Measurements from ENCODE around the gene DECR2. TPM values are rescaled to one million over a fixed set of nuclear protein-coding genes. Genes with fewer than 3 reads are reported as not detected.

The DECR2 gene
- total and polyA plus RNA-seq, 2 of the 4 experiments (the other 2 are of a cell fraction), result 3.9 to 26.7 TPM

- H3K9me1 ChIP-seq (ENCODE audit: insufficient read depth, low read length), result no peaks in the 10 kb centered on the region
- H3K4me1 ChIP-seq (ENCODE audit: control insufficient read depth, insufficient read depth, low read length), result peaks cover 7% of the 10 kb centered on the region; the same call in 1 of the 2 replicates
- BruUV-seq (replicated peaks), result no TSS peak
- intact Hi-C loops (cut with micrococcal nuclease) (no loop called here), in situ Hi-C loops (cut with MboI; ENCODE audit: low sequenced_read_pairs) (no loop called here), dilution Hi-C loops (cut with HindIII; ENCODE audit: low sequenced_read_pairs, unreplicated experiment) (no loop called here)
- no peak within 1 kb of the TSS for H2BK20ac ChIP-seq (ENCODE audit: low read depth, low read length)
- peaks cover 70% of the 10 kb centered on the region for H3K36me3 ChIP-seq (ENCODE audit: control insufficient read depth, insufficient read depth, low read length)
- peak within 1 kb of the TSS in 1 of 2 experiments; percentile 60; a peak in 1 of 4 replicates for H4K8ac ChIP-seq (ENCODE audit: low read depth in 2 of 2, low read length in 2 of 2)
- no peak within 1 kb of the TSS for H2AK5ac ChIP-seq (ENCODE audit: low read depth, low read length)
- 0% methylated on average over 1 of the region's 30 CpGs; no CpG with 5 or more reads in 1 of the 2 experiments for WGBS, 2 experiments (ENCODE audit: extremely low coverage in 2 of 2, insufficient read length in 1 of 2)
- H3K18ac ChIP-seq (ENCODE audit: low read depth, low read length), result no peak within 1 kb of the TSS
- peak within 1 kb of the TSS; percentile 10; the same call in 1 of the 2 replicates for H3K4ac ChIP-seq (ENCODE audit: low read depth, low read length)
- H3K27me3 ChIP-seq (ENCODE audit: control insufficient read depth, insufficient read depth, low read length), result no peaks in the 10 kb centered on the region
- H4K91ac ChIP-seq (ENCODE audit: insufficient read depth, low read depth, low read length), result peak within 1 kb of the TSS; percentile 6; the same call in 1 of the 2 replicates
- H3K4me3 ChIP-seq (ENCODE audit: insufficient read depth, low read depth, low read length), result peak within 1 kb of the TSS; percentile 20; the same call in 1 of the 2 replicates
- H2AFZ ChIP-seq (replicated peaks; ENCODE audit: low read length, poor library complexity), result peak within 1 kb of the TSS; percentile 65
- peaks cover 4 to 11% of the 10 kb centered on the region in 2 experiments; a peak in 2 of 4 replicates for H3K79me1 ChIP-seq (ENCODE audit: low read depth in 1 of 2, low read length in 2 of 2)
- H2BK5ac ChIP-seq (ENCODE audit: low read depth, low read length, poor library complexity, severe bottlenecking), result peak within 1 kb of the TSS; percentile 19
- DNase-seq (peak; percentile 95), ATAC-seq (ENCODE audit: low read depth) (peak; percentile 98)
- H4K5ac ChIP-seq (ENCODE audit: low read depth, low read length), result no peak within 1 kb of the TSS
- H2BK120ac ChIP-seq (ENCODE audit: low read depth, low read length), result no peak within 1 kb of the TSS
- ChIA-PET CTCF (interaction anchor here (1.2 kb wide), 1 partner anchor 8 kb away, joined by 4 read pairs; no protein-coding TSS in a partner anchor), POLR2A (ENCODE audit: unreplicated experiment) (no interaction called here)
- H3K9me3 ChIP-seq (ENCODE audit: control insufficient read depth, insufficient read depth, low read length), result no peaks in the 10 kb centered on the region
- no peak for TF ChIP-seq POLR2A (IDR thresholded peaks at IDR 0.05; ENCODE audit: low read depth, low read length)
- TF ChIP-seq MAZ (IDR thresholded peaks at IDR 0.05; ENCODE audit: borderline replicate concordance, low read depth, low read length), result peak; percentile 73; the same call in 1 of the 2 replicates
- TF ChIP-seq BHLHE40 (IDR thresholded peaks at IDR 0.05; ENCODE audit: low read depth, low read length), result peak; percentile 96
- peak; percentile 34; the same call in 1 of the 2 replicates for TF ChIP-seq FOS (IDR thresholded peaks at IDR 0.05; ENCODE audit: low read depth, low read length)
- TF ChIP-seq USF2 (IDR thresholded peaks at IDR 0.05; ENCODE audit: low read depth, low read length), result peak; percentile 16; the same call in 1 of the 2 replicates
- no peak for TF ChIP-seq RAD21 (IDR thresholded peaks at IDR 0.05; ENCODE audit: low read length)
- peak within 1 kb of the TSS; percentile 42 for H2AK9ac ChIP-seq (replicated peaks; ENCODE audit: low read depth, low read length, poor library complexity)
- no peak within 1 kb of the TSS for H3K56ac ChIP-seq (ENCODE audit: extremely low read depth, insufficient read depth, low read length)
- H4K20me1 ChIP-seq (ENCODE audit: insufficient read depth, low read length), result no peaks in the 10 kb centered on the region
- H2BK15ac ChIP-seq (ENCODE audit: low read depth, low read length), result no peak within 1 kb of the TSS
- H3K27ac ChIP-seq (ENCODE audit: insufficient read depth, low read length), result peak within 1 kb of the TSS; percentile 31; the same call in 1 of the 2 replicates
- 0 out of 2 replicates have a peak within 1 kb of the TSS, but pooled peaks have one; percentile 80 for H3K23ac ChIP-seq (ENCODE audit: low read depth, low read length)
- no peak within 1 kb of the TSS for H3K14ac ChIP-seq (replicated peaks; ENCODE audit: low read depth, low read length)
- peak within 1 kb of the TSS; percentile 70 for H3K4me2 ChIP-seq (ENCODE audit: low read depth, low read length)
- H3K9ac ChIP-seq (ENCODE audit: low read depth, low read length), result 0 out of 2 replicates have a peak within 1 kb of the TSS, but pooled peaks have one; percentile 16
Measured at GRCh38 chr16:370443-370842, 31.2 kb upstream of the DECR2 start, which contains the start of gene MRPL28. Gene MRPL28, minus strand, starts transcription at chr16:370538. Its CDS starts 320 bp downstream, at chr16:370218.

Data from IMR-90 (cell line).